Stimulated activated CD8-positive, alpha-beta memory T cell treated with anti-CD3 and anti-CD28 coated beads, Interleukin-4, amount 100 ng/mL, for 24 hours (primary cell): ENCODE data around the gene CBLC.

Source experiments
- DNase-seq: peaks from one replicate; pipeline ENCODE4 v3.0.0-alpha.2; 2020; ENCODE audit warnings: low read depth

Gene CBLC

DNA sequence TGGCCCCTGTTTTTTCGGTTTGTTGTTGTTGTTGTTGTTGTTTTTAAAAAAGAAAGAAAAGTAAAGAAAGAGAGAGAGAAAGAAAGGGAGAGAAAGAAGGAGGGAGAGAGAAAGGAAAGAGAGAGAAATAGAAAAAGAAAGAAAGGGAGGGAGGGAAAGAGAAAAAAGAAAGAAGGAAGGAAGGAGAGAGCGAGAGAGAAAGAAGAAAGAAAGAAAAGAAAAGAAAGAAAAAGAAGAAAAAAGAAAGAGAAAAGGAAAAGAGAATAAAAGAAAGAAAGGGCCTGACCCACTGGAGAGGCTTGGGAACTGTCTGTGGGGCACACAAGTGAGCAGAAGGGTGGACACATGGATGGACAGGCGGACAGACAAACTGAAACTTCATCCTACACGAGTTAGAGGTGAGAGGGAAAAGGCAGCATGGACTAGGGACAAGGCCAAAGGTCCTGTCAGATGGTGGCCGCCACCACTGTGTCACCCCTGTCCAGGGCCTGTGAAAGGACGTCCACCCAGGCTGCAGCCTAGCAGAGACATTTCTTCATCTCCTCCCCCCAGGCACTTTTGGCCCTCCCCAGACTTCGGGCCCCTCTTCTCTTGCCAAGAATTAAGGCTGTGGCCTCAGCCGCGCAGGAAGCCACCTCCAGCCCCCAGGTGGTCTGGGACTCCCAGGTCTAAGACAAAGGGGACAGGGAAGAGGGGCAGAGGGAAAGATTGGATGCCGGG lies 22.1 kb downstream of the CBLC start:
- DNase-seq = no peak

DNA sequence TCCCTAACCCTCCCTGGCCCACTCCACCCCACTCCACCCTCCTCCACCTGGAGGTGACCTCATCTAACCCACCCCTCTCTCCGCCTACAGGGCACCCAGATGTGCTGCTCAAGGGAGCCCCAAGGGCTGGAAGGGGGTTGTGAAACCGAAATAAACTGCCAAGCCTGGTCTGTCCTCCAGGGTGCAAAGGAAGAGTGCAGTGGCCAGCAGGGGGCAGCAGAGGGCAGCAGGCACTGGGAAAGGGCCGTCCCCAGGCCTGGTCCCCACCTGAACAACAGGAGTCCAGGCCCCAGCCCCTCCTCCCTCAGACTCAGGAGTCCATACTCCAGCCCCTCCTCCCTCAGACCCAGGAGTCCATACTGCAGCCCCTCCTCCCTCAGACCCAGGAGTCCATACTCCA lies 22.8 kb downstream of the CBLC start:
- peak; percentile 71 for DNase-seq

DNA sequence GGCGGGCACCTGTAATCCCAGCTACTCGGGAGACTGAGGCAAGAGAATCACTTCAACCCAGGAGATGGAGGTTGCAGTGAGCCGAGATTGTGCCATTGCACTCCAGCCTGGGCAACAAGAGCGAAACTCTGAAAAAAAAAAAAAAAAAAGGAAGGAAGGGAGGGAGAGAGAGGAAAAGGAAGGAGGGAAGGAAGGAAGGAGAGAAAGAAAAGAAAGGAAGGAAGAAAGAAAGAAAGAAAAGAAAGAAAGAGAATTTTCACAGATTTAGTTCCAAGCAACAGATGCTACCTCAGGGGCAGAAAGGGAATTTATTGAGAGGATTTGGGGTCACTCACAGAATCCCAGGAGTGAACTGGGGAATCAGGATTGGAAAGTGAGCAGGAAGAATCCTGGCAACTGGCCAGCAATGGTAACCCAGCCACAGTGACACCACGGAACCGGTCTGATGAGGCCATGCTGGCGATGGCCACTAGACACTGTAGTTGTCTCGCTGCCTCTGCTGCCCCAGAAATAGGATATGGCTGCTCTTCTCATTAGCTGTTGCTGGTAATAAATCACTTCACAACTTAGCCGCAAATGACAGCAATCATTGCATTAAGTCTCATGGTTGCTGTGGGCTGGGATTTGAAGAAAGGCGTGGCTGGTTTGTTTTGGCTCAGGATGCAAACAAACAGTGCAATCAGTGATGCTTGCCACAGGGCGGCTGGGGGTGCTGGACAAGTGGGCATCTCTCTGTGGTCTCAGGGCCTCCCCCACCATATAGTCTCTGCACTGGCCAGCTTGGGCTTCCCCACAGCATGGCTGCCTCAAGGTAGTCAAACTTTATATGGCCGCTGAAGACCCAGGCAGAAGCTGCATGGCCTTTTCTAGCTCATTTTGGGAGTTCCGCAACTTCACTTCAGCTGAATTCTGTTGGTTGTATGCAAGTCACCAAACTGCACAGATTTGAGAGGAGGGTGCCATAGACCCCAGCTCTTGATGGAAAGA lies 26.0 kb downstream of the CBLC start:
- DNase-seq = no peak

DNA sequence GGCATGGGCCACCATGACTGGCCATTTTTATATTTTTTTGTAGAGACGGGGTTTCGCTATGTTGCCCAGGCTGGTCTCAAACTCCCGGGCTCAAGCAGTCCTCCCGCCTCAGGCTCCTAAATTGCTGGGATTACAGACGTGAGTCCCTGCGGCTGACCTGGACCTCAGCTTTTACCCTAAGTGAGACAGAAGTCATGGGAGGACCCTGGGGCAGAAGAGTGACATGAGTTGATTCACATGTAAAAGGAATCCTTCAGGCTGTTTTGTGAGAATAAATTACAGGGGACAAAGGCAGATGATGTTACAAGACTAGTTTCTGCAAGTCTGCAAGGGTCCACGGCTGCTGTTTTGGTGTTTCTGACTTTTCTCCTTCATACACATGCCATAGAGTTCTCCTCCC lies 28.6 kb downstream of the CBLC start:
- DNase-seq = no peak

DNA sequence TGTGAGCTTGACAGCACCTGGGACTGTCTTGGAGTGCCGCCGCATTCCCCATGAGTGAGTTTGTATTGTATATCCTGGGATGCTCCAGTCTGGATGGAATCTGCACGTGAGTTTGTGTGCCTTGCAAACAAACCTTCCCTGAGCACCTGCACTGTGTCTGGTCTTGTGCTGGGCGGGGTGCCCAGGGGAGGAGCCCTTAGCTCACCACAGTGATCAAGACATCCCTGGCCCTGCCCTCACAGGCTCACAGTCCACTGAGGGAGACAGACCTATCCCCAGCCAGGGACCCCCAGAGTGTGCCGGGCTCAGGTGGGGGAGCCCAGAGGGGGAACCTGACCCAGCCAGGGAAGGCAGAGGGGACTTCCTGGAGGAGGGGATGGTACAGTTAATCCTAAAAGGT lies 29.5 kb downstream of the CBLC start:
- no peak for DNase-seq

DNA sequence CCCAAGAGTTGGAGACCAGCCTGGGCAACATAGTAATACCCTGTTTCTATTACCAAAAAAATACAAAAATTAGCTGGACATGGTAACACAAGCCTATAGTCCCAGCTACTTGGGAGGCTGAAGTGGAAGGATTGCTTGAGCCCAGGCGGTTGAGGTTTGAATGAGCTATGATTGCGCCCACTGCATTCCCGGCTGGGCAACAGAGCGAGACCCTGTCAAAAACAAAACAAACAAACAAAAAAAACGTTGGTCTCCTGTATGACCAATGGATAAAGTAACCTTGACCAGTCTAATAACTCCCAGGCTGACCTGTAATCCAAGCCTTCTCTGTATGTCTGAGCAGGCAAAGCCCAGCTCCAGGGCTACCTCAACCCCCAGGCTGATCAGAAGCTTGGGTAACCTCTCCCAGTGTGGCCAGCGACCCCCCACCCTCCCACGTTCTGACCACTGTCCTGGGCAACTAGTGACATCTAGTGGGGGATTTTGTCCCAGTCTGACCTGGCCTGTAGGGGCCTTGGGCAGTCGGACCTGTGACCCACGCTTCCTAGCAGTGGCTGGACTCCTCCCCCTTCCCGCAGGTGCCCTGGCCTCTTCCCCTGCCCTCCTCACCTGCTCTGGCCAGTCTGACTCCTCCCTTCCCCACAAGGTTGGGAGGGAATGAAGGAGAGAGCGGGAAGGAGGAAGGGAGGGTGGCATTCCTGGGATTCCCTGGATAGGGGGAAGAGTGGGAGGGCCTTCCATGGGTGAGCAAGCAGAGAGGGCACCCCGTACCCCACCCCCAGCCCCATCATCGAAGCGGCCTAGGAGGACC lies 30.2 kb downstream of the CBLC start:
- no peak for DNase-seq

DNA sequence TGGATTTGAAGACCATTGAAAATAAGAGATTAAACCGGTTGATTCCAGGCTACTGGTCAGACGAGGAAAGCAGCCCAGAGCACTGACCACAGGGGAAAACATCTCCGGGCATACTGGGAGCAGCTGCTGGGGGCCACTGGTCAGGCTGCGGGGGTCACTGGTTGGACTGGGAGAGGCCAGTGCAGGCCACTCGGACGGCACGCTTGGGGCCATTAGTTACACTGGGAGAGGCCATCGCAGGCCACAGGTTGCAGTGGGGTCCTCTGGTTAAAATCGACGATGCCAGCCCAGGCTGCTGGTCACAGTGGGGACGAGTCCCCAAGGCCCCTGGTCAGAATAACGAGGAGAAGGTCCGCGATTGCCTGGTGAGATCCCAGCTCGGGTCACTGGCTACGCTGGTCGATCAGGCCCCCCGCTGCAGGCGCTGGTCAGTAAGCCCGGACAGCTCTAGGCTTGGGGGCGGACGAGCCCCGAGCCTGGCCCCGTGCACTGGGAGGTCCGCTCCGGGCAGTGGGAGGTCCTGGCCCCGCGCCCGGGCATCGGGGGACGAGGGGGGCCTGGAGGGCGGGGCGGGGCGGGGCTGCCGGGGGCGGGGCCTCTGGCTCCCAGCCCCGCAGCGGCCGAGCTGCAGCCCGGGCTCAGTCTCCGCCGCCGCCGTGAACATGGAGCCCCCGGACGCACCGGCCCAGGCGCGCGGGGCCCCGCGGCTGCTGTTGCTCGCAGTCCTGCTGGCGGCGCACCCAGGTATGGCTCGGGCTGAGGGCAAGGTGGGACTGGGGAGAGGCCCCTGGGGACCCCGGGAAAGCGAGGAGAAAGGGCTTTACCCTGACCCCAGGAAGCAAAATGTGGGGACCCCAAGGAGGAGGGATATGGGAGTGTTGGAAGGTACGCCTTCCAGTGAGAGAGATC lies 31.0 kb downstream of the CBLC start, which contains the start of gene BCAM:
Gene BCAM (plus strand): TSS at position 641 of the 909 bp plus-strand sequence. CDS start 22 bp downstream, at position 663.
- DNase-seq = no peak

DNA sequence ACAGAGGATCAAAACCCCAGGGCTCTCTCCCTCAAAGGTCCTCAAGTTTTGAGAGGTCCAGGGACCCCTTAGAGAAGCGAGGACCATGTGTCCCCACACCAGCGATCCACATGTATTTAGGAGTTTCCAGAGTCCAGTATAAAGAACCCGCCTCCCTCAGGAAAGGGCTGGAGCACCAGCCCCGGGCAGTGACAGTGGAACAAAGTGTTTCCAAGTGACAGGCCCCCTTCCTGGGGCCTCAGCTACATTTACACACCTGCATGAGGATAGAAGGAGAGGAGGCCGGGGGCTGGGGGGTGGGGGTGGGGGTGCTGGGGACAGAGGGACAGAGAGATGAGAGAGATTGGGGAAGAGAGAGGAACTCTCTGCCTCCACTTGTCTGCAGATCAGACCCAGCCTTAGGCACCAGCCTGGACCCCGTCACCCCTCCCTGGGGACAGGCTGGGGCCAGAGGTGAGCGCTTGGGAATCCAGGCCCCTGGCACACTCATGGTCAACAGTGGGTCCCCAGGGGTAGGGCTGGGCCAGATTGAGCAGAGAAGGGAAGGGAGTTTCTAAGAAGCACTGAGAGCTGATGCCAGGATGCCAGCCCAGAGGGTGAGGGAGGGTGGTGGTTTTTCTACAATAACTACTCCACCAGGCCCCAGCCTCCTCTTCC lies 32.0 kb downstream of the CBLC start:
- no peak for DNase-seq

DNA sequence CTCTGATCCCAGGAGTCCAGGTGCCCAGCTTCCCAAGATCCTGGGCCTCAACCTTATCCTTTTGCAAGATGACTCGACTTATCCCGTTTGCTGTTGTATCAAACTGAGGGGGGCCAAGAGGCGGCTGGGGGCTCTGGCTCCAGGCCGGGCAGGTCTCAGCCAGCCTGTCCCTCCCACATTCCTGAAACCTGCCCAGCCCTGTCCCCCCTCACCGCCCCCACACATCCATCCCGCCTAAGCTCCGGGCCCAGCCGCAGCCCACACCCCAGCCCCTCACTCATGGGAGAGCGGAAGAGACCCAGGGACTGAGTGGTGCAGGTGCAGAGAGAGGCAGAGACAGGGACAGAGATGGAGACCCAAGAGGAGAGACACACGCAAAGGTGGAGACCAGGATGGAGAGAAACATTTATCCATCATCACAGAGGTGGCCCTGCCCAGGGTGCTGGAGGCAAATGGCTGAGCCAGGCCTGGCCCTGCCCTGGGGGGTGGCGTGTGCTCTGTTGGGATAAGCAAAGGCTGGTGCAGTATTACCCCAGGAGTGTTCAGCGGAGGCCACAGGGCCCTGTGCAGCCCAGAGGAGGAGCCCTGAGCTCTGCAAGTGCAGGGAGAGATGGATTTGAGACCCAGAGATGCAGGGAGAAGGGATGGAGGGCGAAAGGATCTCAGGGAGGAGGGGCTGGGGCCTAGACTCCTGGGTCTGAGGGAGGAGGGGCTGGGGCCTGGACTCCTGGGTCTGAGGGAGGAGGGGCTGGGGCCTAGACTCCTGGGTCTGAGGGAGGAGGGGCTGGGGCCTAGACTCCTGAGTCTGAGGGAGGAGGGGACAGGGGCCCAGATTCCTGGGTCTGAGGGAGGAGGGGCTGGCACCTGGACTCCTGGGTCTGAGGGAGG lies 32.8 kb downstream of the CBLC start:
- no peak for DNase-seq

DNA sequence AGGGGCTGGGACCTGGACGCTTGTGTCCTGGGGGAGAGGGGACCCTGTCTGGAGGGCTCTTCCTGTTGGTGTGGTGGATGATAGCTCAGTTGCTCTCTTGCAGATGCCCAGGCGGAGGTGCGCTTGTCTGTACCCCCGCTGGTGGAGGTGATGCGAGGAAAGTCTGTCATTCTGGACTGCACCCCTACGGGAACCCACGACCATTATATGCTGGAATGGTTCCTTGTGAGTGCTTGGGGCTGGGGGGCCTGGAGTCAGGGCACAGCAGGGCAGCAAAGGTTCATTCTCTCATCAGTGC lies 33.4 kb downstream of the CBLC start:
- no peak for DNase-seq

DNA sequence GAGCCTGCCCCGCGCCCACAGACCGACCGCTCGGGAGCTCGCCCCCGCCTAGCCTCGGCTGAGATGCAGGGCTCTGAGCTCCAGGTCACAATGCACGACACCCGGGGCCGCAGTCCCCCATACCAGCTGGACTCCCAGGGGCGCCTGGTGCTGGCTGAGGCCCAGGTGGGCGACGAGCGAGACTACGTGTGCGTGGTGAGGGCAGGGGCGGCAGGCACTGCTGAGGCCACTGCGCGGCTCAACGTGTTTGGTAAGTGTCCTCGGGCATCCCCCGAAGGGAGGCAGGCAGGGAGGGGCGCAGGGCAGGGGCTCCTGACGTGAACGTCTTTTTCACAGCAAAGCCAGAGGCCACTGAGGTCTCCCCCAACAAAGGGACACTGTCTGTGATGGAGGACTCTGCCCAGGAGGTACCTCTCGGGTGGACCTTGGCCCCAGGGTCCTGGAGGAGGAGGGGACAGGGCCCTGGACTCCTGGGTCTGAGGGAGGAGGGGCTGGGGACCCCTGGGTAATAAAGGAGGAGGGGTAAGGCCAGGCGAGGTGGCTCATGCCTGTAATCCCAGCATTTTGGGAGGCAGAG lies 34.5 kb downstream of the CBLC start:
- no peak for DNase-seq

DNA sequence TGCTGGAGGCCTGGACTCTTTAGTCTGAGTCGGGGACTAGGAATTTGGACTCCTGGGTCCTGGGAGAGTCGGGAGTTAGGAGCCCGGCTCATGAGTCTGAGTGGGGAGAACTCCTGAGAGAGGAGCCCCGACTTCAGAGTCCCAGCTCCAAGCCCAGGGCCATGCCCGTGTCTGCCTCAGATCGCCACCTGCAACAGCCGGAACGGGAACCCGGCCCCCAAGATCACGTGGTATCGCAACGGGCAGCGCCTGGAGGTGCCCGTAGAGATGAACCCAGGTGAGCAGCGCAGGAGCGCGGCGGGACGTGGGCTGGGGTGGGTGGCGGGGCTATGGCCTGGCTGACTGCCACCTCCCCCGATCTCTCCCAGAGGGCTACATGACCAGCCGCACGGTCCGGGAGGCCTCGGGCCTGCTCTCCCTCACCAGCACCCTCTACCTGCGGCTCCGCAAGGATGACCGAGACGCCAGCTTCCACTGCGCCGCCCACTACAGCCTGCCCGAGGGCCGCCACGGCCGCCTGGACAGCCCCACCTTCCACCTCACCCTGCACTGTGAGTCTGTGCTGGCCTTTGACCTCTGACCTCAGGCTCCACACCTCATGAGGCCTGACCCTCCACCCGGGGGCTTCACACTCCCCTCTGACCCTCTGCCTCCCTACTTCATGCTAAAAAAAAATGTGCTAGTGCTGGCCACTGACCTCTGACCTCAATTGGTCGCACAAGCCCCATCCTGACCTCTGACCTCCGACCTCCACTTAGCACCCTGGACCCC lies 35.6 kb downstream of the CBLC start:
- no peak for DNase-seq

DNA sequence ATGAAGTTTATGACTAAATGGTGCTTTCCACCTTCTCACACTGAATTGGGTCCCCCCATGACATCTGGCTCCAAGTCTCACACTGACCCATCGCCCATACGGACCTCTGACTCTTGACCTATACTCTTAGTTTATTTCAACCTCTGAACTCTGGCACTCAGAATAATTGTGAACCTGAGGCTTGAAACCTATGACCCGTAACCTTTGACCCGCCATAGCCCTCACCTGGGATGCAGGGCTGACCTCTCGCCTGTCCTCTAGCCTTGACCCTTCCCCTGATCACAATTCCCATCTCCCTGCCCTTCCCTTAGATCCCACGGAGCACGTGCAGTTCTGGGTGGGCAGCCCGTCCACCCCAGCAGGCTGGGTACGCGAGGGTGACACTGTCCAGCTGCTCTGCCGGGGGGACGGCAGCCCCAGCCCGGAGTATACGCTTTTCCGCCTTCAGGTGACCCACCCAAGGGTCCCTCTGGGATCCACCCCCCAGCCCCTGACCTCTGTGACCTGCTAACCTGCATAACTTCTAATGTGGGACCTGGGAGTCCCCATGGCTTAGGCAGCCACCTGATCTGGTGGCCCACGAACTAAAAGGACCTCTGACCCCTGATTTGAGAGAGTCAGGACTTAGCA lies 36.3 kb downstream of the CBLC start:
- no peak for DNase-seq

DNA sequence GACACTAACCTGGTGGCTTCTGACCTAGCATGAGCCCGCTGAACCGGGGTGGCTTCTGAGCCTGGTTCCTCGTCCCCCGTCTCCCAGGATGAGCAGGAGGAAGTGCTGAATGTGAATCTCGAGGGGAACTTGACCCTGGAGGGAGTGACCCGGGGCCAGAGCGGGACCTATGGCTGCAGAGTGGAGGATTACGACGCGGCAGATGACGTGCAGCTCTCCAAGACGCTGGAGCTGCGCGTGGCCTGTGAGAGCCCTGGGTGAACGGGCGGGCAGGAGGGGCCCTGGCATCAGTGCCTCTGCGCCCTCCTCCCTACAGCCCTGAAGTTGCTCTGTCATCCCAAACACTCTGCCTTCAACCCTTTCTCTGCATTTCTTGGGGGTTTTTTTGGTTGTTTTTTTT lies 36.8 kb downstream of the CBLC start:
- no peak for DNase-seq

DNA sequence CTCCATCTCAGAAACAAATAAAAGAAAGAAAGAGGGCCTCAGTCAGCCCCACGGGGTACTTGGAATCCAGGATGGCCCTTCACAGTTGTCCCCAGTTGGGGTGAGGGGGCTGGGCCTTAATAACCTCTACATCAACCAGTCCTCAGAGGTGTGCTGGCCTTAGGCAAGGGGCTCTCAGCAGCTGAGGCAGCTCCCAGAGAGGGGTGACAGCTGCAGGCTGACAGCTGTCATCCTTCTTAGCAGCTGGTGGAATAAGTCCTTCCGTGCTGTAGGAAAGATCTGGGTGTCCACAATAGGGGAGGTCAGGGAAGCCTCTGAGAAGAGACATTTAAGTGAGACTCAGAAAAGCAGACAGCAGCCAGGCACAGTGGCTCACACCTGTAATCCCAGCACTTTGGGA lies 38.6 kb downstream of the CBLC start:
- DNase-seq = no peak

DNA sequence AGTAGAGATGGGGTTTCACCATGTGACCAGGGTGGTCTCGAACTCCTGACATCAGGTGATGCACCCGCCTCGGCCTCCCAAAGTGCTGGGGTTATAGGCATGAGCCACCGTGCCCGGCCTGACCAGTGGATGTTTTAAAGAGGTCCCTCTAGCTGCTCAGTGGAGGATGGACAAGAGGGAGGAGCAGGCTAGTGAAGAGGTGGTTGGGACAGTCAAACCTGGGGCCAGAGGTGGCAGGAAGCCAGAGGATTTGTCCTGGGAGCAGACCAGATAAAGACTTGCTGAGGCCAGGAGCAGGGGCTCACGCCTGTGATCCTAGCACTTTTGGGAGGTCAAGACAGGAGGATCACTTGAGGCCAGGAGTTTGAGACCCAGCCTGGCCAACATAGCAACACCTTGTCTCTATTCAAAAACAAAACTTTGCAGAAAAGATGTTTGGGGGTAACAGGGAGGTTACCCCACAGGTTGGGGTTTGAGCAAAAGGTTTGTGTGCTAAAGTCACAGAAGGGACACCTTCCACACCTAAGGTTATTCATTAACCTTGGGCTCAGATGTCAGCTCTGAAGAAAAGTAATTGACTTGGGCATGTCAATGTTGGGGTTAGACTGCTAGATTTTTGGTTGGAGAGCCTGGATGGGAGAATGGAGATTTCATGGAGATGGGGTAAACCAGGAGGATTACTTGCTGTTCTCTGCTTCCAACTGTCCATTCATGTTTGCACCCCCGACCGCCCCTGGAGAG lies 40.2 kb downstream of the CBLC start:
- DNase-seq = no peak

DNA sequence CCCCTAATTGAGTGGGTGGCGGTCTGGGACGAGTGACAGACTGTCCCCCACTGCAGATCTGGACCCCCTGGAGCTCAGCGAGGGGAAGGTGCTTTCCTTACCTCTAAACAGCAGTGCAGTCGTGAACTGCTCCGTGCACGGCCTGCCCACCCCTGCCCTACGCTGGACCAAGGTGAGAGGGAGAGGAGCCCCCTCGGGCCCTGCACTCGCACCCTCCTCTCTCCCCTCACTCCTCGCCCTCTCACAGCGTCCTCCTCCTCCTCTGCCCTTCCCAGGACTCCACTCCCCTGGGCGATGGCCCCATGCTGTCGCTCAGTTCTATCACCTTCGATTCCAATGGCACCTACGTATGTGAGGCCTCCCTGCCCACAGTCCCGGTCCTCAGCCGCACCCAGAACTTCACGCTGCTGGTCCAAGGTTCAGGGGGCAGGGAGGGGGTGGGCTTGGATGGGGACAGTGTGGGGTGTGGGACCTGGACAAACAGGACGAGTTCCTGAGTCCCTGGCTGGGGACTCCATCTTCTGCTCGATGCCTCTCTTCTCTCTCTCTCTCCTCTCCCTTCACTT lies 40.9 kb downstream of the CBLC start:
- no peak for DNase-seq
